SH-SY5Y (cell line): Measurements from ENCODE around the gene RNF123.

Source experiments
- GATA2 ChIP-seq: IDR thresholded peaks from 2 replicates; pipeline ENCODE4 v1.6.1; 2011; ENCODE audit warnings: mild to moderate bottlenecking, low read depth, low read length
- GATA3 ChIP-seq: IDR thresholded peaks from 2 replicates; pipeline ENCODE4 v1.6.1; 2011; ENCODE audit warnings: low read depth, mild to moderate bottlenecking, low read length, moderate library complexity

GRCh38 chr3:49709852-49710251, 20.5 kb downstream of the RNF123 start:
- no peak for TF ChIP-seq GATA2
- no peak for TF ChIP-seq GATA3
